HUES48 (cell line): ENCODE data around the gene ALAS1.

Experiments used
- H3K27ac ChIP-seq: one replicate; pipeline ENCODE4 v1.7.0; 2013; ENCODE audit warnings: low read depth, low read length, inconsistent platforms
- H3K27me3 ChIP-seq: 2 replicates; pipeline ENCODE4 v1.6.1; 2013; ENCODE audit warnings: mild to moderate bottlenecking, low read length; ENCODE audit not compliant: control insufficient read depth, insufficient read depth
- H3K36me3 ChIP-seq: 2 replicates; pipeline ENCODE4 v1.6.1; 2013; ENCODE audit warnings: low read length; ENCODE audit not compliant: control insufficient read depth, insufficient read depth
- H3K4me1 ChIP-seq: 2 replicates; pipeline ENCODE4 v1.6.1; 2013; ENCODE audit warnings: mild to moderate bottlenecking, low read length; ENCODE audit not compliant: control insufficient read depth, insufficient read depth
- H3K4me3 ChIP-seq: 2 replicates; pipeline ENCODE4 v1.5.1; 2013; ENCODE audit warnings: mild to moderate bottlenecking, low read depth, low read length
- H3K9ac ChIP-seq: 2 replicates; pipeline ENCODE4 v1.6.1; 2013; ENCODE audit warnings: mild to moderate bottlenecking, low read depth, low read length, moderate library complexity
- H3K9me3 ChIP-seq: 2 replicates; pipeline ENCODE4 v1.6.1; 2013; ENCODE audit warnings: low read length; ENCODE audit not compliant: control insufficient read depth, insufficient read depth

Gene ALAS1

GRCh38 chr3:52190294-52191074 is 7.5 kb upstream of the ALAS1 start:
- Histone ChIP-seq H3K27me3 (no peaks in the 10 kb centered on the region), H3K27ac (no peak overlapping the region), H3K4me1 (no peaks in the 10 kb centered on the region), H3K36me3 (no peaks in the 10 kb centered on the region), H3K9ac (no peak overlapping the region), H3K4me3 (no peak overlapping the region), H3K9me3 (no peaks in the 10 kb centered on the region)

GRCh38 chr3:52191663-52192062 is 6.3 kb upstream of the ALAS1 start:
- Histone ChIP-seq H3K4me1 (no peaks in the 10 kb centered on the region), H3K27me3 (no peaks in the 10 kb centered on the region), H3K36me3 (no peaks in the 10 kb centered on the region)

GRCh38 chr3:52193065-52193464 is 4.9 kb upstream of the ALAS1 start:
- no peaks in the 10 kb centered on the region for H3K36me3 ChIP-seq
- H3K4me1 ChIP-seq = peaks cover 6% of the 10 kb centered on the region
- H3K27me3 ChIP-seq = no peaks in the 10 kb centered on the region
- H3K4me3 ChIP-seq = no peak overlapping the region
- no peaks in the 10 kb centered on the region for H3K9me3 ChIP-seq
- no peak overlapping the region for H3K27ac ChIP-seq
- H3K9ac ChIP-seq = no peak overlapping the region

More at GRCh38 chr3:52191663-52192062, 6.3 kb upstream of the ALAS1 start:
- H3K4me3 ChIP-seq = no peak overlapping the region
- no peak overlapping the region for H3K9ac ChIP-seq
- no peak overlapping the region for H3K27ac ChIP-seq
- no peaks in the 10 kb centered on the region for H3K9me3 ChIP-seq

- Histone ChIP-seq H3K27ac (no peak overlapping the region), H3K27me3 (no peaks in the 10 kb centered on the region), H3K4me1 (peaks cover 10% of the 10 kb centered on the region)
Measured at GRCh38 chr3:52194485-52195290, 3.3 kb upstream of the ALAS1 start.

GRCh38 chr3:52195291-52195597 is 2.7 kb upstream of the ALAS1 start:
- no peak overlapping the region for H3K27ac ChIP-seq
- peaks cover 10% of the 10 kb centered on the region for H3K4me1 ChIP-seq
- peaks cover 13% of the 10 kb centered on the region for H3K36me3 ChIP-seq
- no peaks in the 10 kb centered on the region for H3K27me3 ChIP-seq
- H3K9me3 ChIP-seq = no peaks in the 10 kb centered on the region
- no peak overlapping the region for H3K9ac ChIP-seq
- H3K4me3 ChIP-seq = no peak overlapping the region

More at GRCh38 chr3:52194485-52195290, 3.3 kb upstream of the ALAS1 start:
- Histone ChIP-seq H3K9me3 (no peaks in the 10 kb centered on the region), H3K4me3 (no peak overlapping the region), H3K9ac (no peak overlapping the region), H3K36me3 (peaks cover 7% of the 10 kb centered on the region)

GRCh38 chr3:52195823-52196331 is 2.1 kb upstream of the ALAS1 start:
- Histone ChIP-seq H3K27me3 (no peaks in the 10 kb centered on the region), H3K4me3 (no peak overlapping the region), H3K27ac (no peak overlapping the region), H3K9ac (no peak overlapping the region), H3K4me1 (peaks cover 10% of the 10 kb centered on the region), H3K9me3 (no peaks in the 10 kb centered on the region), H3K36me3 (peaks cover 19% of the 10 kb centered on the region)

- H3K4me1 ChIP-seq = peaks cover 10% of the 10 kb centered on the region
- no peaks in the 10 kb centered on the region for H3K27me3 ChIP-seq
- peaks cover 30% of the 10 kb centered on the region for H3K36me3 ChIP-seq
- no peak overlapping the region for H3K9ac ChIP-seq
- no peak overlapping the region for H3K27ac ChIP-seq
- H3K9me3 ChIP-seq = no peaks in the 10 kb centered on the region
- H3K4me3 ChIP-seq = no peak overlapping the region
Measured at GRCh38 chr3:52196977-52197376, 983 bp upstream of the ALAS1 start.

GRCh38 chr3:52197499-52197841 is 490 bp upstream of the ALAS1 start:
- H3K4me1 ChIP-seq = peaks cover 10% of the 10 kb centered on the region
- peaks cover 34% of the 10 kb centered on the region for H3K36me3 ChIP-seq
- no peaks in the 10 kb centered on the region for H3K9me3 ChIP-seq
- H3K27me3 ChIP-seq = no peaks in the 10 kb centered on the region
- peak overlapping the region; percentile 16 for H3K27ac ChIP-seq
- H3K9ac ChIP-seq = 0 out of 2 replicates have a peak overlapping the region, but pooled peaks have one; percentile 26
- peak overlapping the region; percentile 81; the same call in 1 of the 2 replicates for H3K4me3 ChIP-seq

GRCh38 chr3:52198643-52199608 is 966 bp downstream of the ALAS1 start:
- Histone ChIP-seq H3K36me3 (peaks cover 48% of the 10 kb centered on the region), H3K4me1 (peaks cover 10% of the 10 kb centered on the region), H3K4me3 (peak overlapping the region; percentile 81), H3K9me3 (no peaks in the 10 kb centered on the region), H3K27ac (no peak overlapping the region), H3K27me3 (no peaks in the 10 kb centered on the region), H3K9ac (peak overlapping the region; percentile 38)

GRCh38 chr3:52200981-52201679 is 3.2 kb downstream of the ALAS1 start:
- no peak overlapping the region for H3K9ac ChIP-seq
- H3K27ac ChIP-seq = no peak overlapping the region
- H3K9me3 ChIP-seq = no peaks in the 10 kb centered on the region
- peaks cover 10% of the 10 kb centered on the region for H3K4me1 ChIP-seq
- peaks cover 70% of the 10 kb centered on the region for H3K36me3 ChIP-seq
- H3K27me3 ChIP-seq = no peaks in the 10 kb centered on the region
- H3K4me3 ChIP-seq = no peak overlapping the region
